Vagina (tissue), 2 donors: ENCODE measurements around the gene CWF19L1. TPM values are rescaled to one million over a fixed set of nuclear protein-coding genes. Genes with fewer than 3 reads are reported as not detected.

Experiments used
- DNase-seq, 2 donors: peaks; one replicate each; pipeline ENCODE4 v3.0.0-alpha.2; 2017; ENCODE audit errors: extremely low spot score in 2 of 2
- H3K27ac ChIP-seq: fragments of 200-600 bp; sonication (generic); one replicate; pipeline ENCODE4 v1.5.1; 2019
- H3K27me3 ChIP-seq: fragments of 200-600 bp; sonication (generic); one replicate; pipeline ENCODE4 v1.5.1; 2019
- H3K36me3 ChIP-seq, 2 donors: fragments of 200-600 bp; sonication (generic); one replicate each; pipeline ENCODE4 v1.5.1; 2017 to 2019
- H3K4me1 ChIP-seq: fragments of 200-600 bp; sonication (generic); one replicate; pipeline ENCODE4 v1.5.1; 2019
- H3K4me3 ChIP-seq, 2 donors: fragments of 200-600 bp; sonication (generic); 1 replicate in 1 of 2; 2 replicates in 1 of 2; pipeline ENCODE4 v1.5.1; 2016 to 2019
- H3K9me3 ChIP-seq: fragments of 200-600 bp; sonication (generic); one replicate; pipeline ENCODE4 v1.5.1; 2019
- CTCF ChIP-seq, 3 experiments: fragments of 450-650 bp in 2 of 3; fragments of 200-600 bp in 1 of 3; sonication (generic) in 1 of 3; IDR thresholded peaks; one replicate each; pipeline ENCODE4 v1.5.1; 2017 to 2019; ENCODE audit warnings: antibody characterized with exemption in 3 of 3, mild to moderate bottlenecking in 2 of 3, moderate library complexity in 2 of 3
- POLR2A ChIP-seq, 2 donors: fragments of 450-650 bp; IDR thresholded peaks; one replicate each; pipeline ENCODE4 v1.6.1; 2017; ENCODE audit warnings: antibody characterized with exemption in 2 of 2, mild to moderate bottlenecking in 2 of 2, moderate library complexity in 2 of 2
- POLR2AphosphoS5 ChIP-seq, 2 donors: sonication (generic); formaldehyde crosslinking; IDR thresholded peaks; one replicate each; pipeline ENCODE4 v1.9.0; 2017; ENCODE audit warnings: antibody characterized with exemption in 2 of 2, mild to moderate bottlenecking in 2 of 2, low read depth in 1 of 2; ENCODE audit not compliant: insufficient read depth in 1 of 2
- intact Hi-C: fragments of 100-400 bp; cut with DNase I; formaldehyde crosslinking; loops from one replicate; pipeline ENCODE4 v1.15.1; 2023
- small RNA-seq: library from RNA; depleted of rRNA; stranded (forward); fragments of <200 nt; gene quantifications from one replicate; pipeline ENCODE3, GENCODE V24; 2016
- total RNA-seq: library from RNA; depleted of rRNA; stranded (reverse); fragments of >200 nt; gene quantifications from one replicate; pipeline ENCODE4 v1.2.3, GENCODE V29; 2016

CWF19L1 gene
- total RNA-seq, 1 donor from 2014 or later = 13.3 TPM

DNA sequence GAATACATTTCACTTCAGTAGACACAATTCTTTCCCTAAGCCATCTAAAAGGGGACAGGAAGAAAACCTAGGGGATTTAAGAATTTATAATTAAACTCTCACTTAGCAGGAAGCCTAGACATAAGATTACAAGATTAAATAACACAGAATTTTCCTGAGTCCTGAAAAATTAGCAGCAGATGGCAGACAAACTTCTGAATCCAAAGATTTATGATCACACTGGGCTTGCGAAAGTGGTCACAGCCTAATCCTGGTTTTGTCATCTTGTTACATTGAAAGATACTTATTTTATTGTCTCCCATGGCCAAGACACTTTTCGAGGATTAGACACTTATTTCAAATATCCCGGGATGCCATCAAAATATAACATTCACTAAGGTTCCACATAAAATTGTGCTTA, 84.5 kb downstream of the CWF19L1 start:
- Histone ChIP-seq H3K27me3 (no peaks in the 10 kb centered on the region), H3K27ac (peak overlapping the region; percentile 28), H3K36me3 (peaks cover 0 to 13% of the 10 kb centered on the region in 2 donors), H3K4me1 (peaks cover 32% of the 10 kb centered on the region), H3K4me3 (no peak overlapping the region), H3K9me3 (no peaks in the 10 kb centered on the region)
- intact Hi-C loops = no loop called here
- no peak for DNase-seq
- TF ChIP-seq POLR2A (IDR thresholded peaks at IDR 0.05) = no peak
- no peak for TF ChIP-seq POLR2AphosphoS5 (IDR thresholded peaks at IDR 0.05; ENCODE audit: insufficient read depth in 1 of 2, low read depth in 1 of 2)
- TF ChIP-seq CTCF (IDR thresholded peaks at IDR 0.05) = no peak

Small RNA genes lying within 50 kb of the gene (small RNA-seq; reads per million reads assigned to genes)
- gene RNU6-422P (not detected), gene SNORA12 (31.5 reads per million, percentile 96 among the genes with 10 or more reads in this experiment)

Other genes starting within 250 kb of the CWF19L1 start
- gene CPN1, start 185.8 kb downstream of the CWF19L1 start, total RNA-seq = not detected
- gene ERLIN1, start 81.6 kb downstream of the CWF19L1 start, total RNA-seq = 25.5 TPM
- gene CHUK, start 38.0 kb downstream of the CWF19L1 start, total RNA-seq = 19.4 TPM
- gene BLOC1S2, start 19.0 kb upstream of the CWF19L1 start, total RNA-seq = 10.1 TPM
- not detected for gene PKD2L1, start 62.6 kb upstream of the CWF19L1 start, total RNA-seq
- gene SCD, start 79.6 kb upstream of the CWF19L1 start, total RNA-seq = 42.7 TPM
- gene WNT8B, start 195.4 kb upstream of the CWF19L1 start, total RNA-seq = not detected